ENCODE data around the gene ESRRA.

Gene ESRRA

GRCh38 chr11:64318766-64319761, 13.7 kb downstream of the ESRRA start:
- no peak overlapping the region for H3K27ac ChIP-seq (ENCODE audit: low read length, poor library complexity, severe bottlenecking)
- peak overlapping the region; percentile 98 for H3K9ac ChIP-seq (ENCODE audit: low read length)
- H3K23ac ChIP-seq (ENCODE audit: low read length in 2 of 2) = no peak overlapping the region
- H3K36me3 ChIP-seq (ENCODE audit: control insufficient read depth in 1 of 2, insufficient read depth in 2 of 2, low read depth in 1 of 2, low read length in 2 of 2) = peaks cover 52 to 59% of the 10 kb centered on the region in 2 experiments
- H3K14ac ChIP-seq (ENCODE audit: low read length in 2 of 2) = peak overlapping the region in 1 of 2 experiments; percentile 41
- no peak overlapping the region for H2BK5ac ChIP-seq (ENCODE audit: low read depth, low read length, poor library complexity, severe bottlenecking)
- H3K79me1 ChIP-seq (replicated peaks; ENCODE audit: low read length, poor library complexity, severe bottlenecking) = peaks cover 23% of the 10 kb centered on the region
- H3K4me2 ChIP-seq (ENCODE audit: low read length, poor library complexity, severe bottlenecking) = peak overlapping the region; percentile 72
- peak overlapping the region; percentile 18 to 42 for H2BK12ac ChIP-seq (ENCODE audit: low read length in 2 of 2)
- peak; percentile 41 for DNase-seq
- H3K27me3 ChIP-seq (ENCODE audit: control insufficient read depth in 1 of 2, insufficient read depth in 1 of 2, low read length in 2 of 2) = no peaks in the 10 kb centered on the region
- H2AFZ ChIP-seq (ENCODE audit: low read depth, low read length) = no peak overlapping the region
- H3K4ac ChIP-seq (ENCODE audit: low read depth in 1 of 2, low read length in 2 of 2) = peak overlapping the region; percentile 78 to 94
- H4K91ac ChIP-seq (ENCODE audit: low read length) = peak overlapping the region; percentile 70
- H2AK5ac ChIP-seq (ENCODE audit: low read length, severe bottlenecking) = peak overlapping the region; percentile 54
- H2BK120ac ChIP-seq (ENCODE audit: low read depth, low read length) = peak overlapping the region; percentile 59
- H3K4me1 ChIP-seq (ENCODE audit: control insufficient read depth, insufficient read depth, low read depth, low read length) = peaks cover 37% of the 10 kb centered on the region
- H3K4me3 ChIP-seq (ENCODE audit: insufficient read depth in 1 of 2, low read depth in 1 of 2, low read length in 2 of 2) = peak overlapping the region; percentile 89
- no peaks in the 10 kb centered on the region for H3K9me3 ChIP-seq (ENCODE audit: control insufficient read depth, low read length)
- H4K8ac ChIP-seq (ENCODE audit: low read length) = peak overlapping the region; percentile 39
- WGBS = 33% methylated on average over 14 of the region's 19 CpGs
- H2BK15ac ChIP-seq (ENCODE audit: low read depth, poor library complexity, severe bottlenecking) = peak overlapping the region; percentile 32
- peak overlapping the region; percentile 13 to 54 for H3K18ac ChIP-seq (ENCODE audit: low read depth in 1 of 2, low read length in 2 of 2)

- Histone ChIP-seq H3K4me3 (ENCODE audit: insufficient read depth in 1 of 2, low read depth in 1 of 2, low read length in 2 of 2) (no peak overlapping the region), H3K79me1 (replicated peaks; ENCODE audit: low read length, poor library complexity, severe bottlenecking) (peaks cover 19% of the 10 kb centered on the region)
- WGBS = over 99% methylated on average over 7 of the region's 7 CpGs
These were observed 15.2 kb downstream of the ESRRA start for GRCh38 chr11:64320556-64320955.

GRCh38 chr11:64321026-64321425, 15.7 kb downstream of the ESRRA start:
- H3K79me1 ChIP-seq (replicated peaks; ENCODE audit: low read length, poor library complexity, severe bottlenecking) = peaks cover 19% of the 10 kb centered on the region
- no peak overlapping the region for H3K18ac ChIP-seq (ENCODE audit: low read depth in 1 of 2, low read length in 2 of 2)
- H3K36me3 ChIP-seq (ENCODE audit: control insufficient read depth in 1 of 2, insufficient read depth in 2 of 2, low read depth in 1 of 2, low read length in 2 of 2) = peaks cover 42% of the 10 kb centered on the region in 2 experiments
- H4K91ac ChIP-seq (ENCODE audit: low read length) = no peak overlapping the region
- no peaks in the 10 kb centered on the region for H3K27me3 ChIP-seq (ENCODE audit: control insufficient read depth in 1 of 2, insufficient read depth in 1 of 2, low read length in 2 of 2)
- H3K9ac ChIP-seq (ENCODE audit: low read length) = no peak overlapping the region
- H3K9me3 ChIP-seq (ENCODE audit: control insufficient read depth, low read length) = no peaks in the 10 kb centered on the region
- no peak for DNase-seq
- no peak overlapping the region for H2AK5ac ChIP-seq (ENCODE audit: low read length, severe bottlenecking)
- no peak overlapping the region for H3K23ac ChIP-seq (ENCODE audit: low read length in 2 of 2)
- H2AFZ ChIP-seq (ENCODE audit: low read depth, low read length) = no peak overlapping the region
- peaks cover 36% of the 10 kb centered on the region for H3K4me1 ChIP-seq (ENCODE audit: control insufficient read depth, insufficient read depth, low read depth, low read length)
- H2BK15ac ChIP-seq (ENCODE audit: low read depth, poor library complexity, severe bottlenecking) = peak overlapping the region; percentile 34
- H3K4me3 ChIP-seq (ENCODE audit: insufficient read depth in 1 of 2, low read depth in 1 of 2, low read length in 2 of 2) = no peak overlapping the region
- H2BK120ac ChIP-seq (ENCODE audit: low read depth, low read length) = no peak overlapping the region
- H3K27ac ChIP-seq (ENCODE audit: low read length, poor library complexity, severe bottlenecking) = no peak overlapping the region
- no peak overlapping the region for H3K4me2 ChIP-seq (ENCODE audit: low read length, poor library complexity, severe bottlenecking)
- no peak overlapping the region for H2BK12ac ChIP-seq (ENCODE audit: low read length in 2 of 2)
- H3K4ac ChIP-seq (ENCODE audit: low read depth in 1 of 2, low read length in 2 of 2) = no peak overlapping the region
- H4K8ac ChIP-seq (ENCODE audit: low read length) = no peak overlapping the region
- no peak overlapping the region for H3K14ac ChIP-seq (ENCODE audit: low read length in 2 of 2)
- H2BK5ac ChIP-seq (ENCODE audit: low read depth, low read length, poor library complexity, severe bottlenecking) = no peak overlapping the region
- 94% methylated on average over 5 of the region's 5 CpGs for WGBS

More at GRCh38 chr11:64320556-64320955, 15.2 kb downstream of the ESRRA start:
- Histone ChIP-seq H3K14ac (ENCODE audit: low read length in 2 of 2) (no peak overlapping the region), H3K36me3 (ENCODE audit: control insufficient read depth in 1 of 2, insufficient read depth in 2 of 2, low read depth in 1 of 2, low read length in 2 of 2) (peaks cover 46 to 47% of the 10 kb centered on the region in 2 experiments), H3K9ac (ENCODE audit: low read length) (no peak overlapping the region), H3K4me2 (ENCODE audit: low read length, poor library complexity, severe bottlenecking) (no peak overlapping the region), H3K27me3 (ENCODE audit: control insufficient read depth in 1 of 2, insufficient read depth in 1 of 2, low read length in 2 of 2) (no peaks in the 10 kb centered on the region), H2AK5ac (ENCODE audit: low read length, severe bottlenecking) (no peak overlapping the region), H2BK120ac (ENCODE audit: low read depth, low read length) (no peak overlapping the region), H3K27ac (ENCODE audit: low read length, poor library complexity, severe bottlenecking) (no peak overlapping the region), H2AFZ (ENCODE audit: low read depth, low read length) (no peak overlapping the region), H3K23ac (ENCODE audit: low read length in 2 of 2) (no peak overlapping the region), H3K4me1 (ENCODE audit: control insufficient read depth, insufficient read depth, low read depth, low read length) (peaks cover 37% of the 10 kb centered on the region), H3K18ac (ENCODE audit: low read depth in 1 of 2, low read length in 2 of 2) (no peak overlapping the region), H4K91ac (ENCODE audit: low read length) (no peak overlapping the region), H4K8ac (ENCODE audit: low read length) (no peak overlapping the region), H3K9me3 (ENCODE audit: control insufficient read depth, low read length) (no peaks in the 10 kb centered on the region), H3K4ac (ENCODE audit: low read depth in 1 of 2, low read length in 2 of 2) (no peak overlapping the region), H2BK12ac (ENCODE audit: low read length in 2 of 2) (no peak overlapping the region), H2BK5ac (ENCODE audit: low read depth, low read length, poor library complexity, severe bottlenecking) (no peak overlapping the region), H2BK15ac (ENCODE audit: low read depth, poor library complexity, severe bottlenecking) (no peak overlapping the region)
- DNase-seq = no peak

- Histone ChIP-seq H3K79me1 (replicated peaks; ENCODE audit: low read length, poor library complexity, severe bottlenecking) (peaks cover 19% of the 10 kb centered on the region), H3K4me1 (ENCODE audit: control insufficient read depth, insufficient read depth, low read depth, low read length) (peaks cover 32% of the 10 kb centered on the region), H2BK120ac (ENCODE audit: low read depth, low read length) (no peak overlapping the region), H2BK15ac (ENCODE audit: low read depth, poor library complexity, severe bottlenecking) (no peak overlapping the region), H2BK5ac (ENCODE audit: low read depth, low read length, poor library complexity, severe bottlenecking) (no peak overlapping the region), H3K4ac (ENCODE audit: low read depth in 1 of 2, low read length in 2 of 2) (no peak overlapping the region), H3K4me2 (ENCODE audit: low read length, poor library complexity, severe bottlenecking) (no peak overlapping the region), H2BK12ac (ENCODE audit: low read length in 2 of 2) (no peak overlapping the region), H3K4me3 (ENCODE audit: insufficient read depth in 1 of 2, low read depth in 1 of 2, low read length in 2 of 2) (no peak overlapping the region), H3K9me3 (ENCODE audit: control insufficient read depth, low read length) (no peaks in the 10 kb centered on the region), H2AK5ac (ENCODE audit: low read length, severe bottlenecking) (no peak overlapping the region), H3K9ac (ENCODE audit: low read length) (no peak overlapping the region), H4K91ac (ENCODE audit: low read length) (no peak overlapping the region), H3K27me3 (ENCODE audit: control insufficient read depth in 1 of 2, insufficient read depth in 1 of 2, low read length in 2 of 2) (no peaks in the 10 kb centered on the region), H3K27ac (ENCODE audit: low read length, poor library complexity, severe bottlenecking) (no peak overlapping the region), H3K18ac (ENCODE audit: low read depth in 1 of 2, low read length in 2 of 2) (no peak overlapping the region), H4K8ac (ENCODE audit: low read length) (no peak overlapping the region), H3K23ac (ENCODE audit: low read length in 2 of 2) (no peak overlapping the region), H3K14ac (ENCODE audit: low read length in 2 of 2) (no peak overlapping the region), H2AFZ (ENCODE audit: low read depth, low read length) (no peak overlapping the region), H3K36me3 (ENCODE audit: control insufficient read depth in 1 of 2, insufficient read depth in 2 of 2, low read depth in 1 of 2, low read length in 2 of 2) (peaks cover 37 to 39% of the 10 kb centered on the region in 2 experiments)
- peak; percentile 44 for DNase-seq
- WGBS = 81% methylated on average over 5 of the region's 5 CpGs
These were observed 16.2 kb downstream of the ESRRA start for GRCh38 chr11:64321533-64321932.

Data from mesenchymal stem cell (in vitro differentiated cells and primary cell).